COLO829 (cell line): ENCODE measurements around the gene ZNF362.

Experiments
- DNase-seq: peaks from one replicate; pipeline ENCODE4 v3.0.0; 2012; ENCODE audit warnings: low spot score

ZNF362 gene

DNA sequence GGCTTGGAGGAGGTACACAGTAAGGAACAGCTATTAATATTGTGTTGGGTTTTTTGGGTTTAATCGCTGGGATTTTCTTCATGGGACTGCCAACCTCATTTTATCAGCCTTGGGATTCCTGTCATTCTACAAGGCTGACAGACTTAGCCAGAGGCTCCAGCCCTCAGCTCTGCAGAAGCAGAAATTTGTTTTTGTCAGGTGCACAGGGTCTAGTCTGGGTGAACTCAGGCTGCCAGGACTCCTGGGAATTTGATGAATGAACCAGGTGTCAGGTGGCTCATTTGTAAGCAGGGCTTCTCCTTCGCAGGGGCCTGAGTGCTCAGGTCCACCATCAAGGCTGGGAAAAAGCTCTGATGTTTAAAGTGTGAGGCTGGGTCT is 11.5 kb upstream of the ZNF362 start:
- no peak for DNase-seq

- DNase-seq = no peak
Observed at GRCh38 chr1:33246171-33246570, 10.1 kb upstream of the ZNF362 start.

DNA sequence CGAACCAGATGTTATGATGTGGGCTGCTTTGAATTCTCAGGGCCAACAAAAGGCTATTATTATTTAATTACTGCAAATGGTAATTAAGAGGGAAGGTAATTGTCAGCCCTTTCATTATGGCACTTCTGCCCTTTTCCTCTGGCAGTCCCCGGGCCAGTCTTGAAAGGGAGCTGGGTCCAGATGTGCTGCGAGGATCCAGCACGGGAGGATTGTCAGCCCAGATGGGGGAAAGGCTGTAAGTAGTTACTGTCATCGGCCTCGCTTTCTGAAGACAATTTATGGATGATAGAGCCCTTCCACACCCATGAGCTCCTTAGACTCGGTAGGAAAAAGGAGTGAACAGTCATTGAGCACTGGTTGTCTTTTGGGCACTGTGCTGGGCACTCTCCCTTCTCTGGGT is 8.7 kb upstream of the ZNF362 start:
- DNase-seq = no peak

- DNase-seq = no peak
Observed at GRCh38 chr1:33248244-33248643, 8.0 kb upstream of the ZNF362 start.

DNA sequence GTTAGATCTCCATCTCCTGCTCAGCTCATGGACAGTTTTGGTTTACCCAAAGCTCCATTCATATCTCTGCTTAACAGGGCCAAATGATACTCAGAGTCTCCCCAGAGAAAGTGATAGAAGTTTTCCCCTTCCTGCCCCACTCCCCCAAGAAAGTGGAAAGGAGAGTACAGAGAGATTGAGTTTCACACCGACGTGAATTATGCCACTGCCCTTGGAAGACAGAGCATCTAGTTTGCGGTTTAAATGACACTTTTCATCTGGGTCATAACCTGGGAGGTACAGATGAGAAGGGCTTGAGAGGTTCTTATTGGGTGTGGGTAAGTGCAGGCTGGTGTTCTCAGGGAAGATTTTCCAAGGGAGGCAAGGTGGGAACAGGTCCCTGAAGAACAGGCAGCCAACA is 6.9 kb upstream of the ZNF362 start:
- DNase-seq = no peak

DNA sequence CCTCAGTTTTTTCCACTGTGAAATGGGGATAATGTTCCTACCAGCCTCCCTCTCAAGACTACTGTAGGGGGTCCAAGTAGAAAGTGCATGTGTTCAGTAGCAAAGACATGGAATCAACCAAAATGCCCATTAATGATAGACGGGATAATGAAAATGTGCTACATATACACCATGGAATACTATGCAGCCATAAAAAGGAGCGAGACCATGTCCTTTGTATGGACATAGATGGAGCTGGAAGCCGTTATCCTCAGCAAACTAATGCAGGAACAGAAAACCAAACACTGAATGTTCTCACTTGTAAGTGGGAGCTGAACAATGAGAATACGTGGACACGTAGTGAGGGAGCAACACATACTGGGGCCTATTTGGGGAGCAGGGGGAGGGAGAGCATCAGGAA is 6.1 kb upstream of the ZNF362 start:
- no peak for DNase-seq

GRCh38 chr1:33250724-33251123 is 5.6 kb upstream of the ZNF362 start:
- no peak for DNase-seq

- DNase-seq = no peak
Observed at GRCh38 chr1:33254491-33254890, 1.8 kb upstream of the ZNF362 start.

DNA sequence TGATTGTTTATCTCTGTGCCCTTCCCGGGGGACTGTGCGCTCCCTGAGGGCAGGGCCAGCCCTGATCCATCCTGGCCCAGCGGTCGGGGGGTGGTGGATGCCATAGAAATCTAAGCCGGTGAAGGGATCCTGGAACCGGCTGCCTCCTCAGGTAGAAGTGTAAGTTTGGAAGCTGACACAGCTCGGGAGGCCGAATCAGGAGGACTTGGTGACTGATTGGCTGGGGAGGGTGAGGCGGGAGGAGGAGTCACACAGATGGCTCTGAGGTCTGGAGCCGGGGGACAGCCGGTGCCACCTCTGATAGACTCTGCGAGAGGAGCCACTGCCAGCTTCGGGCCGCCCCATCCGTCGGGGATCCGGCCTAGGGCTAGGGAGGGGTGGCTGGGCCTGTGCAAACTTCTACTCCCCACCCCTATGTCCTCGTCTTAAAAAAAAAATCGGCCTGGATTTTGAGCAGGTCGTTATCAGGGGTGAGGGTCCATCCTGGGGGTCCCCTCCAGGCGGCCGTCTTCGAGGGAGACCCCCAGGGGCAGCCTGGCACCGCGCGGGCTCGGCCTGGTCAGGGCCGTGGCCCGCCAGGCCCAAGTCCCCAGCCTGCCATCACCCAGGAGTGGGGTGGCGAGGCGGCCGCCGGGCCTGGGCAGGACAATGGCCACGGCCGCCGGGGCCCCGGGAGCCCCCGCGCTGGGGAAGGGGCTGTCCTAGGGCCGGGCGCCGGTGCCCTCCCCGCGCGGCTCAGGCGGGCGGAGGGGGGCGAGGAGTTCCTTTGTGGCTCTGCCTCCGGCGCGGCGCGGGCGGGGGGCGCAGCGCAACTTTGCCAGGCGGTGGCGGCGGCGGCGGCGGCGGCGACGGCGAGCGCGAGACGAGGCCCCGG is 708 bp upstream of the ZNF362 start:
- DNase-seq = no peak

DNA sequence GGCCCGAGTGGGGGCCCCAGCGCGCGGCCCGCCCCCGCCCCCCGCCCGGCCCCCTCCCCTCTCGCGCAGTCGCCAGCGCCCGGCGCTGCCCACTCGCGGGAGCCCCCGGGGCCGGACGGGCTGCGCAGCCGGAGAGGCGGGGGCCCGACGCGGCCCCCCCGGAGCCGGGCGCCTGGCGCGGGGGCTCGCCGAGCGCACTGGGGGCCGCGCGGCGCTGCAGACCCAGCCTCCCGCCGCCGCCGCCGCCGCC is 146 bp upstream of the ZNF362 start:
- no peak for DNase-seq

DNA sequence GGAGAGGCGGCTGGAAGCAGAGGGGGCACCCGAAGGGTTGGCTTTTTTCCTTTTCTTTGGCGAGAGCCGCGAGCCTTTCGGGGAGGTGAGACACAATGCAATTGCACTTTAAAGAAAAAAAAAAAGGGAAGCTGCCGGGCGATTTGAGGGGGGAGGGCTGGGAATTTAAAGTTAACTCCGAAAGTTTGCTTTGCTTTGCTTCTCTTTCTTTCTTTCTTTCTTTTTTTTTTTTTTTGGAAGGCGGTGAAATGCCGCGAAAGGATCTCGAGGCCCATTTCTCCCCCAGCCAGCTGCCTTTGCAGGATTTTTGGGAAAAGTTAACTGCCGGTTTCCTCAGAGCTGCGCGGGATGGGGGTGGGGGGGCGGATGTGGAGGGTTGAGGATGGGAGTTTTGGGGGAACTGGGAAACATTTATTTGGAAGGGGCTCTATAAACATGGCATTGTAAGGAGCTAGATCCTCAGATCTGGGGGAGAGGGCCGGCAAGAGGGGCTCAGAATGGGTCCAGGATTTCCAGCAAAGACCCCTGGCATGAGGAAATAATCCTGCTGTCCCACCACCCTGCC is 997 bp downstream of the ZNF362 start:
- no peak for DNase-seq

DNA sequence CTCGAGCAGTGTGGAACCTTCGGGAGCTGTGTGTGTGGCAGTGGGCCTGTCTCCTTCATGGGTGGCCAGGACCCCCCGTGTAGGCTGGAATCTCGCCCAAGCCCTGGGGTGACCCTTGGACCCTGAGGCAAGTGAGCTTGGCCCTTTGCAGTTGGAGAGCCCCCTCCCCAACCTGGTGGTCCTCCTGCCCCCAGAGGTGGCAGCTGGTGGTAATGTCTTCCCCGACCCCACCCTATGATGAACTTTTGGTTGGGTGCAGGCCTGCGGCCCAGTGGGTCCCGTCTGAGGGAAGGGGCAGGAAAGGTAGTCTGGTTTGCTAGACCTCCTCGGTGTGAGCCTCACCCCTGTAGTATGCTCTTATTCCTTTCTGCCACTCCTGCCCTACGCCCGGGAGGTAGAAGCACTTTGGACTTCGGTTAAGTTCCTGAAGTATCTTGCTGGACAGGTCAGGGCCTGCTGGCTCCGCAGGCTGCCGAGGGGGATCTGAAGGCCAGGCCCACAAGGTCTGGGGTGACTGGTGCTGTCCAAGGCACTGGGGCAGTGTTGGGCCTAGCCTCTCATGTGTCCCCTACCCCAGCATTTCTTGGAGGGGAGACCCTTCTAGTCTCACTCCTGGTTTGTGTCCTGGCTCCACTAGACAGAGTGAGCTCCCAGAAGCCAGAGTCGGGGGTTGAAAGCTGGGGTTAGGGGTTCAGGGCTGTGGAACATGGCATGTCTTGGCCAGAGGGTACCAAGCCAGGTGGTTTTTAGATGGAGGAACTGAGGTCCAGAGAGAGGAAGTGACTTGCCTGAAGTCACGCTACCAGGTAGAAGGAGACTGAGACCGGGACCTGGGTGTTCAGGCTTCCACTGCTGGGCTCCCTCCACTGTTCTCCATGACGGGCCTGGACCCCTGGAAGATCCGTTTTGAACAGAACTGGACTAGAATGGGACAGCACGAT is 1.8 kb downstream of the ZNF362 start:
- no peak for DNase-seq

DNA sequence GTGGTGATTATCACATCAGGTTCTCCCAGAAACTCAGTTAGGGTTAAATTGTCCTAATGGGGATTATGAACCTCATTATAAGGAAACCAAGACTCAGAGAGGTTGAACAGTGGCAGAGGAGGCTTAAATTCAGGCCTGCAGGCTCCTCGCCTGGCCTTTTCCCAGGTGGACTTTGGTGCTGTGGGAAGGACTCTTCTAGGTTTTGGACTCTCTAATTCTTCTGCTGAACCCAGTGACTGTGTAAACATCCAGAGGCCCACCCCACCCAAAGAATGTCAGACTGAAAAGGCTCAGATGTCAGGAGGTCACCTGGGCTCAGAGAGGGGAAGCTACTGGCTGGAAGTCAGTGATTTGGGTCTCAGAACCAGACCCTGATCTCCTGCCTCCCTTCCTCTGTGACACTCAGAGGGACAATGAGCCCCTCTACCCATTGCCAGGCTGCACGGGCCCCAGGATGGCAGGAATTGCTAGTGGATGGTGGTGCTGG is 2.5 kb downstream of the ZNF362 start:
- DNase-seq = no peak

DNA sequence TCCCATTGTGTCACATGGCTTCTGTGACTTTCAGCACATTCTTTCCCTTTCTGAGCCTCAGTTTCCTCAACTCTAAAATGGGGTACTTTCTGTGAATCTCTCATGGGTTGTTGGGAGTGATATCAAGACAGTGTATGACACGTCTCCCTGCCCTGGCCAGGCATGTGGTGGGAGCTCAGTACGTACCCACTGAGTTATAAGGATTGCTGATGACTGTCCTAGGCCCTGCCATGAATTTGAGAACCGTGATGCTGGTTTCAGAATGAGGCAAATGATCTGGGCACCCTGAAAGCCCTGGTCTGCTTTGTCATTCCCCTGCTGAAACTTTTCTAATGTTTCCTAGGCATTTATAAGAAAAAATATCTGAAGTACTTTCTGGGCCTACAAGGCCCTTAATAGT is 3.6 kb downstream of the ZNF362 start:
- DNase-seq = no peak

DNA sequence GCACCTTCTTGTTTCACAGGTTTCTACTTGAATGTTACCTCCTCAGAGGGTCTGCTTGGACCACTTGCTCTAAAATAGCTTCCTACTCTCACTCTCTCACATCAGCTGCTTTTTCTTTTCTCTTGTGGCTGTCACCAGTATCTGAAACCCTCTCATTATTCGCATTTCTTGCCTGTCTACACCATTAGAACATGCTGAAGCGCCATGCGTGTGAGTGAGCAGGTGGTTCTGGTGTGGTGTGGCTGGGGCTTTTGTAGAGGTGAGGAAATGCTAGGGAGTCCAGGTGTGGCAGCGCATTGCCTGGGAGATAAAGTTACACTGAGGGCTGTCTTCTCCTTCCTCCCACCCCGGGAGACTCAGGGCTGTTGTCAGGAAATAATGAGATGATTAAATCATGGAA is 4.1 kb downstream of the ZNF362 start:
- DNase-seq = no peak

- peak; percentile 25 for DNase-seq
Observed at GRCh38 chr1:33261344-33261743, 5.1 kb downstream of the ZNF362 start.

DNA sequence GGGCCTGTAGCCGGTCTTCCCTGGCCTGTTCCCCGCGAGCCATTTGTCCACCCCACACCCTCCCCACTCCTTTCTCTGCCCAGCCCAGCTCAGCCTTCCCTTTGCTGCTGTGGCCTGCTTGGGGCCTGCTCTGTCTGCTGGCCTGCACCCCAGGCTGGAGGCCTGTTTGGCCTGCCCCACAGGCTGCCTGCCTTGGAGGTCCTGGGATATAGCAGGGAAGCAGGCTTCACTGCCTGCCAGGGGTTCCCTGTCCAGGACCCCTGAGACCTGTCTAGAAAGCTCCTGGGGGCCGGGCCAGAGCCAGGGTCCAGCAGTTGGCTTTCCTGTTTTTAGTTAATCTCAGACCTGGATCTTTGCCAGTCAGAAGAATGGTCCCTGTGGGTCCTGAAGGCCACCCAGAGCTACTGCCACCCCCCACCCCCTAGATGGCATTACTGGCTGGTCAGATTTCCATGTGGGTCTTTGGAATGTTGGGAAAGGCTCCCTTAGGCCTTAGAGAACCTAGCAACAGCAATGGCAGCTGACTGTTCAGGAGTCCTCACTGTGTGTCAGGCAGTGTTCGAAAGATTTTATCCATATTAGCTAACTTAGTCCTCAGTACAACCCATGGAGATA is 7.7 kb downstream of the ZNF362 start:
- DNase-seq = no peak

DNA sequence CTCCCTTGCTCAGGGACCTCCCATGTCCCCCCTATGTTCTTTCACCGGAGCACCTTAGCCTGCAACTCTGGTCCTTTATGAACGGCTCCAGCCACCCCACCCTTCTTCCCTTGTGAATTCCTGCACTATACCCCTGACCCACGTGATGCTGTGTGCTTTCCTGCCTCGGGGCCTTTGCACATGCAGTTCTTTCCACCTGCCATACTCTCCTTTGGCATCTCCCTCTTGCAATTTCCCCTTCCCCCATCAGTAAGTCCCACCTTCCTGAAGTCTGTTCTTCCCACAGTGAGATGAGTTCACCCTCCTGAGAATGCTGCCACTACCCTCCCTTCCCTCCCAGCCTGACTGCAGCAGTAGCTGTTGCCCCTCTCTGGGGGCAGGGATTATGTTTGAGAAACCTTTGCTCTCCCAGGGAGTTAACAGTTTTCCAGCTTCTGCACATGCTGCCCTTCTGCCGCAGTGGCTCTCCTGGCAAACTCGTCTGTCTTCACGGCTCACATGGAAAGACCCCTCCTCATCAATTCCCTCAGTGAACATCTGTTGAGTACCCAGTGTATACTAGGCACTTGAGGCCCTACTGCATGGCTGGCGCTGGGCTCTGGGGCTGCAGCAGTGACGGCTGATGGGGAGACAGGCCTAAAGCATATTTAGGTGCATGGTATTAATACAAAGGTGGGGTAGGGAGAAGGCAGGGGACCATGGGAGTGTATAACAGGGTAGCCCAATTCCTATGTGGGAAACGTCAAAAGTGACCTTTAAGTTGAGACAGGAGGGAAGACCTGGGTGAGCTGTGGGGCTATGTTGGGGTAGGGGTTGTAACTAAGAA is 9.7 kb downstream of the ZNF362 start:
- DNase-seq = no peak

GRCh38 chr1:33266766-33267165 is 10.5 kb downstream of the ZNF362 start:
- no peak for DNase-seq

- no peak for DNase-seq
Observed at GRCh38 chr1:33267468-33268205, 11.3 kb downstream of the ZNF362 start.

- DNase-seq = no peak
Observed at GRCh38 chr1:33268457-33268856, 12.2 kb downstream of the ZNF362 start.
